Superior temporal gyrus (tissue), 1 donor: ENCODE results near the gene TRPM3.

Experiments used
- DNase-seq: peaks from one replicate; pipeline ENCODE4 v3.0.0-alpha.2; 2016; ENCODE audit errors: extremely low spot score

Gene TRPM3

GRCh38 chr9:70610287-70610644 is 511.2 kb downstream of the TRPM3 start:
- DNase-seq, result no peak

GRCh38 chr9:70609542-70610286 is 511.7 kb downstream of the TRPM3 start:
- no peak for DNase-seq

- no peak for DNase-seq
Observed at GRCh38 chr9:70609011-70609410, 512.4 kb downstream of the TRPM3 start.

GRCh38 chr9:70607926-70608325 is 513.5 kb downstream of the TRPM3 start:
- DNase-seq, result no peak

- DNase-seq, result no peak
Observed at GRCh38 chr9:70607329-70607728, 514.1 kb downstream of the TRPM3 start.

- DNase-seq, result no peak
Observed at GRCh38 chr9:70603020-70603411, 518.4 kb downstream of the TRPM3 start.

- peak; percentile 93 for DNase-seq
Observed at GRCh38 chr9:70602321-70603019, 519.0 kb downstream of the TRPM3 start.

GRCh38 chr9:70601000-70601951 is 520.1 kb downstream of the TRPM3 start:
- peak; percentile 92 for DNase-seq

GRCh38 chr9:70600506-70600905 is 520.9 kb downstream of the TRPM3 start:
- DNase-seq, result no peak

- DNase-seq, result no peak
Observed at GRCh38 chr9:70597886-70598285, 523.5 kb downstream of the TRPM3 start.

GRCh38 chr9:70595211-70595610 is 526.2 kb downstream of the TRPM3 start:
- DNase-seq, result no peak

GRCh38 chr9:70594386-70594944 is 527.0 kb downstream of the TRPM3 start:
- no peak for DNase-seq

GRCh38 chr9:70593241-70593640 is 528.2 kb downstream of the TRPM3 start:
- DNase-seq, result no peak

- DNase-seq, result no peak
Observed at GRCh38 chr9:70590315-70590677, 531.1 kb downstream of the TRPM3 start.

- DNase-seq, result no peak
Observed at GRCh38 chr9:70589571-70590314, 531.7 kb downstream of the TRPM3 start.

GRCh38 chr9:70588999-70589398 is 532.4 kb downstream of the TRPM3 start:
- DNase-seq, result no peak

GRCh38 chr9:70588381-70588780 is 533.0 kb downstream of the TRPM3 start:
- DNase-seq, result no peak

GRCh38 chr9:70587201-70587600 is 534.2 kb downstream of the TRPM3 start:
- DNase-seq, result peak; percentile 67

- DNase-seq, result no peak
Observed at GRCh38 chr9:70586476-70586875, 534.9 kb downstream of the TRPM3 start.

GRCh38 chr9:70581955-70582350 is 539.5 kb downstream of the TRPM3 start:
- no peak for DNase-seq

- DNase-seq, result no peak
Observed at GRCh38 chr9:70581214-70581954, 540.0 kb downstream of the TRPM3 start.
